GM18508 (cell line): Measurements from ENCODE around the gene ATP10A.

Experiments
- ATAC-seq: cut with Tn5 transposase; IDR thresholded peaks from one replicate; pipeline ENCODE4 v1.9.1; 2021; ENCODE audit warnings: moderate number of reproducible peaks; ENCODE audit not compliant: insufficient read depth, unreplicated experiment

The ATP10A gene

GRCh38 chr15:25712192-25712960 is 150.8 kb downstream of the ATP10A start:
- no peak for ATAC-seq

- no peak for ATAC-seq
Observed at GRCh38 chr15:25711691-25712090, 151.4 kb downstream of the ATP10A start.

GRCh38 chr15:25711164-25711563 is 152.0 kb downstream of the ATP10A start:
- no peak for ATAC-seq

DNA sequence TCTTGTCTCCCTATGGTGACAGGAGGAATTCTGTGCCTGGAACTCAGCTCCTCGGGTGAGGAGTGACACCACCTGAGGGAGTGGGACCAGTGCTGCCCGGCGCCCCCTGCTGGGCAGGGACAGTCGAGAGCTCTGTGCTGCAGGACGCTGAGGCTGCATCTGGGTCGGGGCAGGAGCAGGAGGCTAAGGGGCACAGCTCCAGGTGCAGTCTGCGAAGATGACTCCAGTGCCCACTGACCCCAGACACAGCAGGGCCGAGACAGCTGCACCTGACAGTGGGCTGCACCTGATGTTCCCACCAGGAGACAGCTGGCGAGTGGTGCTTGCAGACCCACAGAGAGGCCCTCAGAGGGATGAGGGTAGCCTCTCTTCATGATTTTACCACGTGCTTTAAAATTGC is 152.9 kb downstream of the ATP10A start:
- ATAC-seq = no peak

DNA sequence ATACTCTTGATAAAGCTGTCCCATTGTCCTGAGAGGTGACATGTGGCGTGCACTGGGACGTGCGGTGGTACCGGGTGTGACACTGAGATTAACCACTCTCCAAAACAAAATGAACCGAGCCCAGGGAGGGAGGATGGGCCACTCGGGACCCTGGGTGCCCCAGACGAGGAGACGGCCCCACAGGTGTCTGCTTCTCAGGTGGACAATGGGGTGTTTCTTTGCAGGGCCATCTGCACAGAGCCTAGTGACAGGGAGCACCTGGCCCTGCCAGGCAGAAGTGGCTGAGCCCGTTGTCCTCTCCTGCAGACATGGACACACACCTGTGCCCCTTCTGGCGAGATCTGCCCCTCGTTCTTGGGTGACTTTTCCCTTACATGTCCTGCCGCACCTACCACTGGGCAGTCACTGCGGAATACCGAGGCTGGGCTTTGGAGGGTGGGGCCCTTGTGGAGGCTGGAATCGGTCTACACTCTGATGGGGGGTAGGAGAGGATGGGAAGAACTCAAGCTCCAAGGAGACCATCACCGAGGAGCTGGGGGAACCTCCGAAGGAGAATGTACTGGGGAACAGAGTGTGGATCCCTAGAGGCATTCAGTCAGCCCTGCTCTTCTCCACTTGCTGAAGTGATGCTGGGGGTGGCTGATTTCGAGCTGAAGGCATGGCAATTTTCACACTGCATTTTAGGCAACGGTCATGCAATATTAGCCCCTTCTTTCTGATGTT is 153.5 kb downstream of the ATP10A start:
- ATAC-seq = no peak

- ATAC-seq = no peak
Observed at GRCh38 chr15:25708391-25708790, 154.7 kb downstream of the ATP10A start.

DNA sequence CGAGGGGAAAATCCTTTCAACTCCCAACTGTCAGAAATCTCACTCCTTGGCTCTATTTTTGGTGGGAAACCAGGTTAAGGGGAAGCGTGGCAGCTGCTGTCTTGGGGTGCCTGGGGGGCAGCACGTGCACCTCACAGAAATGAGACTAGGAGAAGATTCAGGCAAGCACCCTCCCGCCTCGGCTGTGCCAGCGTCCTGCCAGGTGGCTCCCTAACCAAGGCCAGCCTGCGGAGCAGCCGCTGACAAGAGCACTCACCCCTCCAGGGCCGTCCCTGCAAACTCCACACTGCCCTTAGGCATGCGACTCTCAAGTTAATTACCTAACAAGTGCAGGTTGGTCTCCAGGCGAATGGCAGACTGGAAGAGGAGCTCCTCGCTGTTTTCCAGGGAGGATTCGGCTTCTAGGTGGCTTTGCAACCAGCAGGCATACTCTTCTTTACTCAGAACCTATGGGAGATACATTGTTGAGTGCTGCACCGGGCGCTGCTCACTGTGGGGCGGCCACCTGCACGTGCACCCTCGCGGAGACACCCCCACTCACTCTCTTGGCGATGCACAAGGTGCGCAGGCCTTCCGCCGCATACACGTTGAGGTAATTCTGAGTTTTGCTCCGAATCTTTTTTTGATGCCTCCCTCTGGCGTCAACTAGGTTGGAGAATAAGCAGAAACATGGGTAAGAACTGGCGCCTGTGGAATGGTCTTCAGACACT is 155.3 kb downstream of the ATP10A start:
- no peak for ATAC-seq

- ATAC-seq = no peak
Observed at GRCh38 chr15:25706176-25706955, 156.8 kb downstream of the ATP10A start.

- ATAC-seq = no peak
Observed at GRCh38 chr15:25705433-25706115, 157.6 kb downstream of the ATP10A start.

- ATAC-seq = no peak
Observed at GRCh38 chr15:25703726-25704125, 159.4 kb downstream of the ATP10A start.

GRCh38 chr15:25701721-25702465 is 161.2 kb downstream of the ATP10A start:
- ATAC-seq = no peak

DNA sequence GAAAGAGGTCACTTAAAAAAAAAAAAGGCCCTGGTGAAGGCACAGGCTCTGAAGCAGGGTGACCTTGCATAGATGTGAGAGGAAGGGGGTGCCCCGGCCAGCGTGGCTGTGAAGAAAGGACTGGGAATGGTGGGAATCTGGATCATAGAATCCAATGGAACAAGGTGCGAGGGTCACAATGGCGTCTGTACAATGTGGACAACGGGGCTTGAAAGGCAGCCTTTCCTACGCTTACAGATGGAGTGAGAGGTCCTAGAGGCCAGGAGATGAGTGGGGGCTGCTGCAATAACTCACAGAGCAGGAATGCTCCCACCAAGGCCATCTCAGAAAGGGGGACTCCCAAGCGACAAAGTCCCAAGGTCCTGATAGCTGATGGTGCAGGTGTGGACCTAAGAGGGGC is 162.2 kb downstream of the ATP10A start:
- ATAC-seq = no peak

GRCh38 chr15:25697586-25697985 is 165.5 kb downstream of the ATP10A start:
- no peak for ATAC-seq

DNA sequence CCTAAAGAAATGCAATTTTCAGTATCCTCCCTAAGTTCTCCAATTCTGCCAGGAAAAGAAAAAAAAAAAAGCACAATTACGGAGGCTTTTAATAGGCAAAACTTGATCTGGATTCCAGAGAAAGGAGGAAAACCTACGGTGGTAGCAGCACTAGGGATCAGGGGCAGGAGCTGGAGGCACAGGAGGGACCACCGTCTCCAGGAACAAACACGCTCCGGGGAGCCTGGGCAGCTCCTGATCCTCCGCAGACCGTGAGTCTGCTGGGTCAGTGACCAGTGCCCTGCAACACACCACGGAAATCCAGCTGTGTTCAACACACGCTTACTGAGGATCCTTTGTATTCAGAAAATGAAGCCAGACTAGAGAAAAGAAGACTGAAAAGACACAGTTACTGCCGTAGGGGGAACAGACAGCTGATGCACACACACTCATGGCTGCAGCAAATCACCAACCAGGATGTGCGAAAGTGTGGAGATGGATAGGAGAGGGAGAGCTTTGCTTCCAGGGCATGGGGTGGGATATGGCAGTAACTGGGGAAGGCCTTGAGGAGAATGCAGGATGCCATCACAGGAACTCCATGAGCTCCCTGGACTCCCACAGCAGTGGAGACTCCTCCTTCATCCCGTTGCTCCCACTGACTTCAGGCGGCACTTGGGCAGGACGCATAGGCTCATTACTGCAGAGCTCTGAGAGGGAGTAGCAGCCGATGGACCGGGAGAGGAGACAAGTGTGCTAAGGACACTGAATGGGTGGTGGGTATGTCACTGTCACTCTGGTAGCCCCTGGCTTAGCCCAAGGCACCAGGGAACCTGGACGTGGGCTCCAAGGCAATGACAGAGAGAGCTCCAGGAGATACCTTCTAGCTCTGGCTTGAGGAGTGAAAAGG is 167.0 kb downstream of the ATP10A start:
- ATAC-seq = no peak

DNA sequence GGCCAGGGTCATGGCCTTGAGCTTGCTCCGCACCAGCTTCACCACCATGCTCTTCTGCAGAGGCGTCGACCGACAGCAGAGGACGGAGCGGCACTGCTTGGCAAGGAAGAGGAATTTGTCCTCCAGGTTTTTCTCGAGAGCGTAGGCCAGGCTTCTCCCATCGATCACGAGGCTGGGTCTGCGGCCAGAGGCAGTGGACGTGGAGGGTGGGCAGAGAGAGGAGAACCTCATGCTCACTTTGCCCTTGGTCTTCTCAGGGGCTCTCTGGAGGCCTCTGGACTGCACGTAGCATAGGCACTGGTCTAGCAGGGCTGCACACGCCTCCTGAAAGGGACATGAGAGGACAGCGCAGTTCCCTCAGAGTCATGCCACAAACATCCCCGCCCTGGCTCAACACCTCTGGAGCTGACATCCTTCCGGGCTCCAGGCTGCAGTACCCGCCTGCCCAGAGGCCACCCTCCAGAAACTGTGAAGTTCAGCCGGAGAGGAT is 168.3 kb downstream of the ATP10A start:
- ATAC-seq = no peak

- ATAC-seq = no peak
Observed at GRCh38 chr15:25694239-25694584, 168.9 kb downstream of the ATP10A start.

GRCh38 chr15:25693321-25694238 is 169.5 kb downstream of the ATP10A start:
- ATAC-seq = no peak
